Natural killer cell treated with Interleukin-12 subunit alpha and Interleukin-12 subunit beta and Interleukin-15 and Interleukin-18, amount 100 ng/mL, for 72 hours (primary cell): ENCODE measurements around the gene CATSPERD. TPM values are rescaled to one million over a fixed set of nuclear protein-coding genes. Genes with fewer than 3 reads are reported as not detected.

Source experiments
- ATAC-seq, 2 donors: fragments of 150-1000 bp; cut with Tn5 transposase in 1 of 2; sonication (Bioruptor Pico), chemical (Tn5 transposase) in 1 of 2; 2 replicates each; pipeline ENCODE4 v1.10.0; 2021
- DNase-seq: peaks from one replicate; pipeline ENCODE4 v3.0.0; 2022; ENCODE audit warnings: low spot score
- H3K27ac Mint-ChIP-seq, 2 donors: 1 replicate in 1 of 2; 2 replicates in 1 of 2; pipeline ENCODE4 v1.8.0; 2022; ENCODE audit warnings: mixed read lengths in 2 of 2, mild to moderate bottlenecking in 1 of 2, moderate library complexity in 1 of 2
- H3K27me3 Mint-ChIP-seq, 2 donors: 1 replicate in 1 of 2; 2 replicates in 1 of 2; pipeline ENCODE4 v1.8.0; 2022; ENCODE audit warnings: mixed read lengths in 2 of 2
- H3K36me3 Mint-ChIP-seq: one replicate; pipeline ENCODE4 v1.8.0; 2022; ENCODE audit warnings: mixed read lengths
- H3K4me1 Mint-ChIP-seq, 2 donors: 1 replicate in 1 of 2; 2 replicates in 1 of 2; pipeline ENCODE4 v1.8.0; 2022; ENCODE audit warnings: low read depth in 2 of 2, mixed read lengths in 2 of 2, mild to moderate bottlenecking in 1 of 2
- H3K4me3 Mint-ChIP-seq: one replicate; pipeline ENCODE4 v1.8.0; 2022; ENCODE audit warnings: mixed read lengths
- H3K9me3 Mint-ChIP-seq: 2 replicates; pipeline ENCODE4 v1.8.0; 2022; ENCODE audit warnings: mixed read lengths
- total RNA-seq, 2 donors: library from RNA; stranded (reverse); gene quantifications; one replicate each; pipeline ENCODE4 v1.2.3, GENCODE V29; 2022

The CATSPERD gene, protein sequence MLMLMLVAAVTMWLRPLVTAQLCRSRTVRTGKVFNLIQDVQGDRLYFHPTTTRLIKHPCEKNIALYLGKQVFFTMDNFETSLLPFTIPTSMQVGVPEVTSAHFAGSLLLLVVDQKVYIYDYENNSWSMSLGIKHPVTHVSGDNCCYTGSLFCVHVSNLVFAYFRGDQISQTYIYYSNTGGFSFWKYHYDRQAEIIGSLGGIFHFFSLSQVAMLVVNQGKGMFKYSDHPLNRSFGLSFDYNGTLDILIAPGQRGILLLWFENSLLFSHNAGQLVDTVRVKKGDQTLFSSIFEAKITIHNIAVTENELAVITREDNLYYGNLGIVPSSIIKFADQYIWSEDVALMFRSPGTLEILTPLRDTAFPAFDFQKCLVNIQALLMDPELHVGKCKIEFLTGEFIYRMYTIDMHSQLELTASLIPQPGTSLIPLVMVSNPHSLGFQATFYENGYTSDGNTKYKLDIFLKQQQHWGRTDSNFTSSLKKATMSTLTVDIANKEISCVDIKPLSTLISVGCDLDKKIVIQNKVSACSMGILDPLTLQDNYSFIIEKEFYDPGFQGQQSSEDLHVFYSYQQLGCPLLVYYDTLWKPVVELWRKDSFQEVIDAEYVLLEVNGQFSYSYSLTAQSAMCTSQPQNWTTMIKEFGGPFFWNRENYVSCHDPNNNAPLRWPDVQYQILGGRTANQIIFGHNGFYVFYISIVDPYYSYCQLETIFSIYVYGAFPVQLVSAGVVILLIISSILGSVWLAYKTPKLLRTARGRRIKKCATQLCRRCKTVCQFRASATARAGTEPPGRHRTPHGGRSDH
- not detected for total RNA-seq

DNA sequence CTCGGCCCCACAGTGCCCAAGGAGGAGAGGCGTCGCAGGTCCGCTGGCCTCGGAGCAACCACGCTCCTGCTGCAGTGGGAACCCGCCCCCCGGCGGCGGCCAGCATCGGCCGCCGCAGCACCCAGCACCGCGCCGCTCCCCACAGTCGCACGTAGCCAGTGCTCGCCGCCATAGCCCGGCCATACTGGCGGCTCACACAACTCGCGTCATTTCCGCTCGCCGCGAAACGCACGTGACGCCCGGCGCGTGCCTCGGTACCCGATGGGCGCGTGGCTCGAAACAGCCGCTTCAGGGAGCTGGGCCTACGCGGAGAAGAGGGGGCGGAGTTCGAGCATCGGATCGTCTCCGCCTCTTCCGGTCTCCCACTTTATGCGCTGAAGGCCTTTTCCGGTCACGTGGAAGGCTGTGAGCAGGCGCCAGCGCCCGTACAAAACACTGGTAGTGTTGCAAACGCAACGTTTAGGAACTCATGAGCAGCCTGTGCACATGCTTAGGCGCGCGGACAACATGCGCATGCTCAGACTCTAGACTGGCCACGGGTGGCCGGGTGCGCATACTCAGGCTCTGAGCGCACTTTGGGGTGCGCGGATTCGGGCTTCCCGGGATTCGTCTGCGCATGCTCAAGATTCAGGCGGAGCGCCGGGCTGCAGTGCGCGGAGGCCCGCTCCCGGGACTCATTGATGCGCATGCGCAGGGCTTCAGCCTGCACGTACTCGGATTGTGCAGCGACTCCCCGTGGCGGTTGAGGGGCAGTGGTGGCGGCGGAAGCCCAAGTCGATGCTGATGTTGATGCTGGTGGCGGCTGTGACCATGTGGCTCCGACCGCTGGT is at the start of gene CATSPERD, which contains the start of gene LONP1:
CATSPERD (plus strand) TSS at position 677 of the 830 bp plus-strand sequence; CDS start at position 778, 101 bp downstream.
LONP1 (minus strand) TSS at position 186 of the 830 bp plus-strand sequence; CDS start at position 172, 14 bp downstream.
- Mint-ChIP-seq H3K4me3 (peak within 1 kb of the TSS; percentile 93), H3K4me1 (peaks cover 21 to 25% of the 10 kb centered on the region in 2 donors), H3K27me3 (peaks cover 0 to 3% of the 10 kb centered on the region in 2 donors), H3K9me3 (no peaks in the 10 kb centered on the region), H3K27ac (peak within 1 kb of the TSS; percentile 98 to 100), H3K36me3 (no peaks in the 10 kb centered on the region)
- ATAC-seq, result peak; percentile 93 to 95
- DNase-seq, result peak; percentile 99

DNA sequence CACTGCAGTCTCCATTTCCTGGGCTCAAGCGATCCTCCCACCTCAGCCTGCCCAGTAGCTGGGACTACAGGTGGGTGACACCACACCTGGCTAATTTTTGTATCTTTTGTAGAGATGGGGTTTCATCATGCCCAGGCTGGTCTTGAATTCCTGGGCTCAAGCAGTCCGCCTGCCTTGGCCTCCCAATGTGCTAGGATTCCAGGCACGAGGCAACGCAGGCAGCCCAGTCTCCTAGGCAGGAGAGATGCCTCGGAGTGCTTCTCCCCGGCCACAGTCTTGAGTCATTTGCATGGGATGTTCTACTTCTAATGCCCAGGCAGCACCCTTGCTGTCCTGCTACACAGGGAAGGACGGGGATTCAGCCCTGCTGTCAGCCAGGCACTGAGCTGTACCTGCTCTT is 48.8 kb upstream of the CATSPERD start:
- no peak for ATAC-seq
- no peak overlapping the region for H3K4me3 Mint-ChIP-seq
- no peak for DNase-seq
- no peak overlapping the region for H3K27ac Mint-ChIP-seq
- peaks cover 0 to 3% of the 10 kb centered on the region in 2 donors for H3K4me1 Mint-ChIP-seq
- no peaks in the 10 kb centered on the region for H3K27me3 Mint-ChIP-seq
- no peaks in the 10 kb centered on the region for H3K36me3 Mint-ChIP-seq
- no peaks in the 10 kb centered on the region for H3K9me3 Mint-ChIP-seq

DNA sequence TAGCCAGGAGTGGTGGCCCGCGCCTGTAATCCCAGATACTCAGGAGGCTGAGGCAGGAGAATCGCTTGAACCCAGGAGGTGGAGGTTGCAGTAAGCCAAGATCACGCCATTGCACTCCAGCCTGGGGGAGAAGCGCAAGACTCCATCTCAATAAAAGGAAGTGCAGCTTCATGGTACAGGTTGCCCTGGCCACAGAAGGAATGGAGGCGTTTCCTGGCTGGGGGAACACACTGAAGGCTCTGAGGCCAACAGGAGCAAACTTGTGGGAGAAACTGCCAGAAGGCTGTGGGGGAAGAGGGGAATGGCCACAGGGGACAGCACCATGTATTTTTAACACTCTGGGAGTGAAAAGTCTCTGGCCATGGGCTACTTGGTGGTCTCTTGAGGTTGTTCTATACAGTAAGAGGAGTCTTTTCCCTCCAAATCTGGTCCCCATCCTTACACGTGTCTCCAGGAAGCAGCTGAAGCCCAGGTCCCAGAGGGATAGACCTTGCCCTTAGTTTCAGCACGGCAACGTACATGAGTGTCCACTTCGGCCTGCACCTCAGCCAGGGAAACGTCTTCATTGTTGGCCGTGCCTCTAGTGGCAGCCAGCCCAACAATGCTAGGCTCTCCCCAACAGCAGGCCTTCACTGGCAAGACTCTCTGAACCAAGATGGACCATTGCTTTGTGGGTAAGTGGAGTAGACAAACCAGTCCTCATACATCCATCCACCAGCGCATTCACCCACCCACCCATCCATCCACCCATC is 47.6 kb upstream of the CATSPERD start:
- H3K36me3 Mint-ChIP-seq, result no peaks in the 10 kb centered on the region
- no peaks in the 10 kb centered on the region for H3K27me3 Mint-ChIP-seq
- no peaks in the 10 kb centered on the region for H3K9me3 Mint-ChIP-seq
- H3K27ac Mint-ChIP-seq, result no peak overlapping the region
- H3K4me3 Mint-ChIP-seq, result no peak overlapping the region
- H3K4me1 Mint-ChIP-seq, result peaks cover 0 to 3% of the 10 kb centered on the region in 2 donors
- no peak for ATAC-seq
- DNase-seq, result no peak

DNA sequence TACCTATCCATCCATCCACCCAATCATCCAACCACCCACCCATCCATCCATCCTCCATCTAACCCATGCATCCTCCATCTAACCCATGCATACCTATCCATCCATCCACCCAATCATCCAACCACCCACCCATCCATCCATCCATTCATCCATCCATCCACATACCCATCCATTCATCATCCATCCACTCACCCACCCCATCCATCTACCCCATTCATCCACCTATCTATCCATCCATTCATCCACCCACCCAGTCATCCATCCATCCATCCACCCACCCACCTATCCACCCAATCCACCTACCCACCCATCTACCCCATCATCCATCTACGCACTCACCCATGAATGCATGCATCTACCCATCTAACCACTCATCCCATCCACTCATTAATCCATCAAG is 46.7 kb upstream of the CATSPERD start:
- no peak overlapping the region for H3K27ac Mint-ChIP-seq
- ATAC-seq, result no peak
- no peak for DNase-seq
- no peaks in the 10 kb centered on the region for H3K36me3 Mint-ChIP-seq
- H3K4me3 Mint-ChIP-seq, result no peak overlapping the region
- no peaks in the 10 kb centered on the region for H3K27me3 Mint-ChIP-seq
- H3K4me1 Mint-ChIP-seq, result peaks cover 0 to 3% of the 10 kb centered on the region in 2 donors
- H3K9me3 Mint-ChIP-seq, result no peaks in the 10 kb centered on the region

DNA sequence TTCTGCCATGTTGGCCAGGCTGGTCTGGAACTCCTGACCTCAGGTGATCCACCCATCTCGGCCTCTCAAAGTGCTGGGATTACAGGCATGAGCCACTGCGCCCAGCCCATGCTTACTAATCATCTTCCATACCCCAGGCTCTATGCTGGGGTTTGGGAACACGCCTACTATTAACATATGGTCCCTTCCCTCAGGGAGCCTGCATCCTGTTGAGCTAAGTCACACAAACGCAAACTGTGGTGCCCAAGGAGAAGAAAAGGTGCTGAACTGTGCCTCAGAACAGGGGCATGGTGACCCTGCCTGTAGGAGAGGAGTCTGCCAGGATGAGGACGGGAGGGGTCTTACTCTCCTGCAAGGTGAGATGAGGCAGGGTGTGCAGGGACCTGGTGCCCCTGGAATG is 45.7 kb upstream of the CATSPERD start:
- H3K4me1 Mint-ChIP-seq, result peaks cover 5 to 7% of the 10 kb centered on the region in 2 donors
- no peak for ATAC-seq
- no peak for DNase-seq
- no peaks in the 10 kb centered on the region for H3K27me3 Mint-ChIP-seq
- H3K9me3 Mint-ChIP-seq, result no peaks in the 10 kb centered on the region
- H3K4me3 Mint-ChIP-seq, result no peak overlapping the region
- no peak overlapping the region for H3K27ac Mint-ChIP-seq
- H3K36me3 Mint-ChIP-seq, result no peaks in the 10 kb centered on the region

DNA sequence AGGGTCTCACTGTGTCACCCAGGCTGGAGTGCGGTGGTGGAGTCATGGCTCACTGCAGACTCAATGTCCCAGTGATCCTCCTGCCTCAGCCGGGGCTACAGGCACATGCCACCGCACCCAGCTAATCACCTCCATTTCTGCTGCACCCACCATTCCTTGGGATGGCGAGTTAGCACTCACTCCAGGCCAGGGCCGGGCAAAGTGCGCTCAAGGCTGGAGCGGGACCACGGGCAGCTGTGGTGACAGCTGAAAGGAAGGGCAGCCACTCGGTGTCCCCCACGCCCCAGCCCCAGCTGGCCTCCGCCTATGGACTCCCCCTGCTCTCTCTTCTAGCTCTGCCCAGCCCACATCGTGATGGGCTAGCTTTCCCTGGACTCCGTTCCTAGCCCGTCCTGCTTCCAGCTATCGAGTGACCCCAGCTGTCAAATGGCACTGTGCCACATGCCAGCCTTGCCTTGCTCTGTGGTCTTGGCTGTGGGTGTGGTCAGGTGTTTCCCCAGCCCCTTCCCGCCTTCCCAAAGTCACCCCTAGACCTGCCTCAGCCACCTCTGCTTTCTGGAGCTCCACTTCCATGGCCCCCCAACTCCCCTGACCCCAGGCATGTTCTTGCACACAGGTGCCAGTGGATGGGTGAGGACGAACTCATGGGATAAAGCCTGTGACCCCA is 44.2 kb upstream of the CATSPERD start:
- DNase-seq, result no peak
- no peak for ATAC-seq
- H3K9me3 Mint-ChIP-seq, result no peaks in the 10 kb centered on the region
- no peaks in the 10 kb centered on the region for H3K36me3 Mint-ChIP-seq
- H3K27me3 Mint-ChIP-seq, result no peaks in the 10 kb centered on the region
- no peak overlapping the region for H3K27ac Mint-ChIP-seq
- H3K4me3 Mint-ChIP-seq, result no peak overlapping the region
- H3K4me1 Mint-ChIP-seq, result peaks cover 11 to 14% of the 10 kb centered on the region in 2 donors

DNA sequence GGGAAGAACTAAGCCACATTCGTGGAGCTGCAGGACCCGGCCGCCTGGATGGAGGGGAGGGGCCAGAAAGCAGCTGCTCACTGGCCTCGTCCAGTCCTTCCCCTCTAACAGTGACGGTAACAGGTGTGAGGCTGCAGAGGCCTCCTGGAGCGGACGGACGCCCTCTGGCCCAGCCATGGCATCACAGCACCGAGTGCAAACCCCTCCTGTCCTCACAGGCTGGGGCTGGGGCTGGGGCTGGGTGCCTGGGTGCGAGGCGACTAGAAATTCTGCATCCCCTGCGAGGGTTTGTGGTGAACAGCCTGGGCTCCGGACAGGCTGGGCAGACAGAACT is 43.7 kb upstream of the CATSPERD start:
- DNase-seq, result no peak
- Mint-ChIP-seq H3K27me3 (no peaks in the 10 kb centered on the region), H3K9me3 (no peaks in the 10 kb centered on the region), H3K4me1 (peaks cover 16 to 19% of the 10 kb centered on the region in 2 donors), H3K4me3 (no peak overlapping the region), H3K36me3 (no peaks in the 10 kb centered on the region), H3K27ac (no peak overlapping the region)
- no peak for ATAC-seq

DNA sequence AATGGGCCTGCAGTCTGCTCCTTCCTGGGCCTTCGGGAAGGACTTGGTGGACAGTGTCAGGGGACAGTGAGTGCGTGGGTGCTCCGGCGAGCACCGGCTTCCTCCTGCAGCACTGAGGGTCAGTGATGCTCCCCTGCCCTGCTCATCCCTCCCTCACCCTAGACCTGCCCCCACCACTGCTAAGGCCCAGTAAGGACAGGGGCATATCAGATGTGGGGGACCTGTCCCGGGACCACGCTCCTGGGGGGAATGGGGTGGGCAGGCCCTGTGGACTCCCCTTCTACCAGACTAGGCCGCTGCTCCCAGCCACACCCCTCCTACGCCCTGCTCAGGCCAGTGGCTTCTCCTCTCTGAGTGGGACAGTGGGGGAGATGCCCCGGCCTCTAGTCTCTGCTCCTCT is 43.3 kb upstream of the CATSPERD start:
- Mint-ChIP-seq H3K27ac (no peak overlapping the region), H3K4me3 (no peak overlapping the region), H3K9me3 (no peaks in the 10 kb centered on the region), H3K4me1 (peaks cover 18 to 20% of the 10 kb centered on the region in 2 donors), H3K27me3 (no peaks in the 10 kb centered on the region), H3K36me3 (no peaks in the 10 kb centered on the region)
- ATAC-seq, result no peak
- DNase-seq, result no peak

DNA sequence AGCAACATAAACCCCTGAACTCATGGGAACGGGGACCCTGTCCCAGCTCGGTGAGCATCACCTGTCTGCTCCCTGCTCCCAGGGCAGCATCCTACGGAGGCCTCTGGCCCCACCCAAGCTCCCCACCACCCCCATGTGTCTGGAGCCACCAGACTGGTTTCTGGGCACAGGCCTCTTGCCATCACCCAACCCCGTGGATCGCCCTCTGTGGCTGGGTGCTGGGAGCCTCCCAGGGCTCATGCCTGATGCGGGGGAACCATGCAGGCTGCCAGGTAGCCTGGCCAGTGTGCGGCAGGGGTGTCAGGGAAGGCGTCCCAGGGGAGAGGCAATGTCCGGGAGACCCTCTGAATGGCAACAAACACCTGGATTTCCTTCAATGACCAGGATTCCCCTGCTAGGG is 42.9 kb upstream of the CATSPERD start:
- Mint-ChIP-seq H3K4me3 (no peak overlapping the region), H3K27me3 (no peaks in the 10 kb centered on the region), H3K36me3 (no peaks in the 10 kb centered on the region), H3K4me1 (peaks cover 18 to 20% of the 10 kb centered on the region in 2 donors), H3K9me3 (no peaks in the 10 kb centered on the region), H3K27ac (no peak overlapping the region)
- ATAC-seq, result no peak
- DNase-seq, result no peak

DNA sequence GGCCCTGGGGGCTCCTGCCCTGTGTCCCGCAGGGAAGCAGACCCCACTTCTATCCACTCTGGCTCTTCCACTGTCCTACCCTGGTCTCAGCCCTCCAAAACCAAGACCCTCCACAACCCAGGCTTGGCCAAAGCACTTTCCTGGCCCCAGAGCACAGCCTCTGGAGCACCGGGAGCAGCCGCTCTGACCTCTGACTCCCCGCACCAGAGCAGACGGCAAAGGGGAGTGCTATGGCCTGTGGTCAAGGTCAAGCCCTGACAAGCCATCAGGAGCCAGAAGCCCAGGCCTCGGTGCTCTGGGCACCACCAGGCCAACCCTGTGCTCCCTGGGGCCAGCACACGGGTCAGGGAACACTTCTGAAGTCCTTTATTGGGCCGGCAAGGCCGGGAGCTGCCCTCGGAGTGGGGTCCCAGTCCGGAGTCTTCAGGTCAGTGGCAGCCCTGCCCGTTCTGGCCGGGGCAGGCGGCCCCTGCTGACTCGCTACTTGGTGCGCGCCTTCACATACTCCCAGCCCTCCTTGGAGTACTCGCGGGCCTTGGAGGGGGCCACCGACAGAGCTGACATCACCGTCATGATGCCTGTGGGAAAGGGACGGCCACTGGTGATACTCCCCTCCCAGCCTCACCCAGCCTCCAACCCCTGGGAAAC is 42.2 kb upstream of the CATSPERD start:
- Mint-ChIP-seq H3K27ac (no peak overlapping the region), H3K4me3 (no peak overlapping the region), H3K27me3 (no peaks in the 10 kb centered on the region), H3K9me3 (no peaks in the 10 kb centered on the region), H3K36me3 (no peaks in the 10 kb centered on the region), H3K4me1 (peaks cover 18 to 20% of the 10 kb centered on the region in 2 donors)
- DNase-seq (no peak), ATAC-seq (no peak)

DNA sequence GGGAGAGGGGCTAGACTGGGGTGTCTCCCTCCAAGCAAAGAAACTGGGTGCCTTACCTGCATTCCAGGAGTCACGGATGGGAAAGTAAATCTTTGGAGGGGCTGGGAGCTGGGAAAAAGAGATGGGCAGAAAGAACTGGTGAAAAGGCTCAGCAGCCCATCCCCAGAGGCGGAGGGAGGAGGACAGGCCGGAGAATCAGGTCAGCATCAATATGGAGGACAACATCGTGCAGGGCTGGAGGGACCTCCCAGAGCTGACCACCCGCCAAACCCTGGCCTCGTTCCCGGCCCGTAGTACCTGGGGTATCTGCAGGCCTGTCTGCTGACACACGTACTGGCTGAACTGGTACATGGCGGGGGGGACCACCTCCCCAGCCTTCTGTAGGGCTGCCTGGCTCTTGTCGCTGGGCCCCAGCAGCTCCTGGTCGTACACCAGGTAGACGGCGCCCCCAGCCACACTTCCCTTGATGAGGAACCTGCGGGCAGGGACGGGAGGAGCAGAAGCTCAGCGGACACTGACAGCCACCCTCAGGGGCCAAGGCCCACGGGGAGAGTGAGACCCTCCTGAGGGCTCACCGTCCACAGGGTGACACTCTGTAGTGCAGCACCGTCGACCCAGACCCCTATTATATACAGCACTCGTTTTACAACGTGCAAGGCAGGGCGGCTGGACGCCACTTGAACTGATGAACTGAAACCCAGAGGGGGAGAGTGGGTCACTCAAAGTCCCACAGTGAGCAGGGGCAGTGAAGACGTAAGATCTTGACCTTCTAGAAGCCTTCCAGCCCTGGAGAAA is 41.0 kb upstream of the CATSPERD start:
- H3K9me3 Mint-ChIP-seq, result no peaks in the 10 kb centered on the region
- H3K27ac Mint-ChIP-seq, result peak overlapping the region; percentile 85 to 96
- DNase-seq (no peak), ATAC-seq (no peak)
- peak overlapping the region; percentile 86 for H3K4me3 Mint-ChIP-seq
- no peaks in the 10 kb centered on the region for H3K36me3 Mint-ChIP-seq
- no peaks in the 10 kb centered on the region for H3K27me3 Mint-ChIP-seq
- peaks cover 18 to 23% of the 10 kb centered on the region in 2 donors for H3K4me1 Mint-ChIP-seq

DNA sequence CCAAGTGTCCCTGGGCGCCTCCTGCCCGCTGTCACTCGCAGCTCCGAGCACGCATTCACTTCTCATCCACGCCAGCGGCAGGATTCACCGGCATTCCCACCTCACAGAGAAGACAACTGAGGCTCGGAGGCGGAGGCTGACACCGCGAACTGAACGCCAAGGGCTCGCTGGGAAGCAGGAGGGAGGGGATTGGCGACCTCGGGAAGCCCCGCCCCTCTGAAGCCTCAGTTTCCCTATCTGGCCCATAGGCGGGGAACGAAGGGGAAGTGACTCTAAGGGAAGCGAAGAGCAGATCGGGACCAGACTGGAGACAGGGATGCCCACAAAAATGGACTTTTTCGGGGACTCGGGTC is 40.4 kb upstream of the CATSPERD start:
- Mint-ChIP-seq H3K4me1 (peaks cover 18 to 23% of the 10 kb centered on the region in 2 donors), H3K27me3 (no peaks in the 10 kb centered on the region), H3K9me3 (no peaks in the 10 kb centered on the region), H3K36me3 (no peaks in the 10 kb centered on the region), H3K27ac (peak overlapping the region; percentile 85 to 96), H3K4me3 (peak overlapping the region; percentile 86)
- ATAC-seq (no peak), DNase-seq (no peak)
